ENCODE measurements around the gene FBXO47.

Gene FBXO47

GRCh38 chr17:38899421-38899820, 67.8 kb downstream of the FBXO47 start:
- DNase-seq = no peak

- no peak for DNase-seq
These were observed 68.3 kb downstream of the FBXO47 start for GRCh38 chr17:38898812-38899348.

- DNase-seq = no peak
These were observed 68.9 kb downstream of the FBXO47 start for GRCh38 chr17:38898291-38898679.

- no peak for DNase-seq
These were observed 69.4 kb downstream of the FBXO47 start for GRCh38 chr17:38897671-38898290.

GRCh38 chr17:38897176-38897575, 70.0 kb downstream of the FBXO47 start:
- no peak for DNase-seq

- DNase-seq = no peak
These were observed 70.8 kb downstream of the FBXO47 start for GRCh38 chr17:38896346-38896954.

GRCh38 chr17:38894276-38894675, 72.9 kb downstream of the FBXO47 start:
- no peak for DNase-seq

GRCh38 chr17:38893607-38894006, 73.6 kb downstream of the FBXO47 start:
- no peak for DNase-seq

GRCh38 chr17:38893113-38893512, 74.1 kb downstream of the FBXO47 start:
- DNase-seq = no peak

- DNase-seq = no peak
These were observed 74.6 kb downstream of the FBXO47 start for GRCh38 chr17:38892620-38893019.

- no peak for DNase-seq
These were observed 75.1 kb downstream of the FBXO47 start for GRCh38 chr17:38892083-38892482.

GRCh38 chr17:38891441-38891840, 75.8 kb downstream of the FBXO47 start:
- no peak for DNase-seq

- DNase-seq = no peak
These were observed 76.8 kb downstream of the FBXO47 start for GRCh38 chr17:38890410-38890746.

GRCh38 chr17:38889745-38890409, 77.3 kb downstream of the FBXO47 start:
- no peak for DNase-seq

GRCh38 chr17:38888842-38889241, 78.4 kb downstream of the FBXO47 start:
- DNase-seq = no peak

GRCh38 chr17:38886643-38887010, 80.6 kb downstream of the FBXO47 start:
- no peak for DNase-seq

All from NCI-H1694 (cell line).